Sigmoid colon (tissue), 7 donors: ENCODE results near the gene ADAMTS12. TPM values are rescaled to one million over a fixed set of nuclear protein-coding genes. Genes with fewer than 3 reads are reported as not detected.

Source experiments
- DNase-seq: peaks from one replicate; pipeline ENCODE4 v3.0.0-alpha.2; 2019
- H3K27ac ChIP-seq, 4 donors: fragments of 200-600 bp; sonication (generic); one replicate each; pipeline ENCODE4 v1.5.1; 2016 to 2019; ENCODE audit warnings: mild to moderate bottlenecking in 1 of 4
- H3K27me3 ChIP-seq, 3 donors: fragments of 200-600 bp; sonication (generic); one replicate each; pipeline ENCODE4 v1.5.1; 2019; ENCODE audit warnings: mild to moderate bottlenecking in 1 of 3
- H3K36me3 ChIP-seq, 4 donors: fragments of 200-600 bp; sonication (generic); one replicate each; pipeline ENCODE4 v1.5.1; 2016 to 2019
- H3K4me1 ChIP-seq, 4 donors: fragments of 200-600 bp; sonication (generic); one replicate each; pipeline ENCODE4 v1.5.1; 2017 to 2019
- H3K4me3 ChIP-seq, 4 donors: fragments of 200-600 bp; sonication (generic); one replicate each; pipeline ENCODE4 v1.5.1; 2017 to 2019; ENCODE audit warnings: mild to moderate bottlenecking in 2 of 4, moderate library complexity in 1 of 4
- H3K9me3 ChIP-seq, 4 donors: fragments of 200-600 bp in 3 of 4; sonication (generic) in 3 of 4; one replicate each; pipeline versions ENCODE4 v1.5.1 to v1.6.1; 2013 to 2019
- CTCF ChIP-seq, 4 experiments: fragments of 450-650 bp in 3 of 4; fragments of 200-600 bp in 1 of 4; IDR thresholded peaks; one replicate each; pipeline ENCODE4 v1.5.1; 2016 to 2019; ENCODE audit warnings: antibody characterized with exemption in 4 of 4, mild to moderate bottlenecking in 3 of 4, moderate library complexity in 2 of 4
- EP300 ChIP-seq, 4 donors: sonication (generic); formaldehyde crosslinking; IDR thresholded peaks; one replicate each; pipeline ENCODE4 v1.6.1; 2017; ENCODE audit warnings: antibody characterized with exemption in 4 of 4
- POLR2A ChIP-seq, 2 donors: fragments of 450-650 bp; IDR thresholded peaks; one replicate each; pipeline ENCODE4 v1.6.1; 2016; ENCODE audit warnings: antibody characterized with exemption in 2 of 2, mild to moderate bottlenecking in 2 of 2, moderate library complexity in 2 of 2
- POLR2AphosphoS5 ChIP-seq, 4 donors: sonication (generic); formaldehyde crosslinking; IDR thresholded peaks; one replicate each; pipeline ENCODE4 v1.6.1; 2017; ENCODE audit warnings: antibody characterized with exemption in 4 of 4
- WGBS, 2 donors: extraction: QIAGEN DNeasy Blood & Tissue Kit; methylation state at CpG; one replicate each; pipeline ENCODE4 v1.1.7; 2013; 5-methylcytosine and 5-hydroxymethylcytosine counted together
- intact Hi-C: fragments of 100-400 bp; cut with DNase I; formaldehyde crosslinking; loops from one replicate; pipeline ENCODE4 v1.15.1; 2023
- polyA plus RNA-seq, 3 donors: library from polyadenylated mRNA; stranded (reverse); fragments of 200-250 nt; gene quantifications; one replicate each; pipeline ENCODE4 v1.2.3, GENCODE V29; 2013
- total RNA-seq, 4 donors: library from RNA; depleted of rRNA; stranded (reverse); fragments of >200 nt; gene quantifications; one replicate each; pipeline ENCODE4 v1.1.0, GENCODE V29; 2016
- donor health status: healthy with polysubstance abuse.
- donor health status: Bipolar disorder and iron deficiency.
- donor health status: healthy.

Gene ADAMTS12
- total and polyA plus RNA-seq, 7 donors = 0.42 to 5.4 (median 2.7) TPM; not detected in 1

- no peak for TF ChIP-seq CTCF (IDR thresholded peaks at IDR 0.05)
- no peak for TF ChIP-seq POLR2AphosphoS5 (IDR thresholded peaks at IDR 0.05)
- no peak for TF ChIP-seq EP300 (IDR thresholded peaks at IDR 0.05)
- no peak for TF ChIP-seq POLR2A (IDR thresholded peaks at IDR 0.05)
Observed at GRCh38 chr5:33827018-33827707, 64.6 kb downstream of the ADAMTS12 start.

GRCh38 chr5:33824516-33825195 is 67.1 kb downstream of the ADAMTS12 start:
- TF ChIP-seq POLR2AphosphoS5 (IDR thresholded peaks at IDR 0.05) = no peak
- no peak for DNase-seq
- Histone ChIP-seq H3K27me3 (no peaks in the 10 kb centered on the region), H3K4me3 (no peak overlapping the region), H3K27ac (no peak overlapping the region), H3K9me3 (no peaks in the 10 kb centered on the region), H3K36me3 (no peaks in the 10 kb centered on the region), H3K4me1 (peaks cover 0 to 8% (median 4%) of the 10 kb centered on the region in 4 donors)
- WGBS, 2 donors = 71% methylated on average over 4 of the region's 4 CpGs
- intact Hi-C loops = no loop called here

More at GRCh38 chr5:33827018-33827707, 64.6 kb downstream of the ADAMTS12 start:
- no peak for DNase-seq
- H3K27me3 ChIP-seq = no peaks in the 10 kb centered on the region
- H3K9me3 ChIP-seq = no peaks in the 10 kb centered on the region
- intact Hi-C loops = no loop called here
- H3K27ac ChIP-seq = no peak overlapping the region
- peaks cover 0 to 8% (median 4%) of the 10 kb centered on the region in 4 donors for H3K4me1 ChIP-seq
- H3K36me3 ChIP-seq = no peaks in the 10 kb centered on the region
- 77 to 85% methylated on average over 7 of the region's 7 CpGs for WGBS, 2 donors
- no peak overlapping the region for H3K4me3 ChIP-seq

GRCh38 chr5:33817301-33817700 is 74.5 kb downstream of the ADAMTS12 start:
- DNase-seq = no peak
- Histone ChIP-seq H3K27ac (no peak overlapping the region), H3K27me3 (no peaks in the 10 kb centered on the region), H3K4me1 (no peaks in the 10 kb centered on the region), H3K9me3 (no peaks in the 10 kb centered on the region), H3K36me3 (no peaks in the 10 kb centered on the region), H3K4me3 (no peak overlapping the region)
- intact Hi-C loops = no loop called here
- TF ChIP-seq EP300 (IDR thresholded peaks at IDR 0.05) = no peak
- no peak for TF ChIP-seq CTCF (IDR thresholded peaks at IDR 0.05)
- no peak for TF ChIP-seq POLR2A (IDR thresholded peaks at IDR 0.05)
- no peak for TF ChIP-seq POLR2AphosphoS5 (IDR thresholded peaks at IDR 0.05)

GRCh38 chr5:33816791-33817190 is 75.0 kb downstream of the ADAMTS12 start:
- TF ChIP-seq POLR2A (IDR thresholded peaks at IDR 0.05) (no peak), POLR2AphosphoS5 (IDR thresholded peaks at IDR 0.05) (no peak), CTCF (IDR thresholded peaks at IDR 0.05) (no peak), EP300 (IDR thresholded peaks at IDR 0.05) (no peak)
- Histone ChIP-seq H3K4me1 (no peaks in the 10 kb centered on the region), H3K27ac (no peak overlapping the region), H3K36me3 (no peaks in the 10 kb centered on the region), H3K4me3 (no peak overlapping the region), H3K9me3 (no peaks in the 10 kb centered on the region), H3K27me3 (no peaks in the 10 kb centered on the region)
- DNase-seq = no peak
- 24 to 48% methylated on average over 1 of the region's 1 CpG for WGBS, 2 donors
- intact Hi-C loops = no loop called here

GRCh38 chr5:33812746-33813145 is 79.0 kb downstream of the ADAMTS12 start:
- intact Hi-C loops = no loop called here
- H3K27ac ChIP-seq = no peak overlapping the region
- TF ChIP-seq CTCF (IDR thresholded peaks at IDR 0.05) (no peak), POLR2A (IDR thresholded peaks at IDR 0.05) (no peak), EP300 (IDR thresholded peaks at IDR 0.05) (no peak), POLR2AphosphoS5 (IDR thresholded peaks at IDR 0.05) (no peak)
- 81 to 91% methylated on average over 4 of the region's 4 CpGs for WGBS, 2 donors
- H3K36me3 ChIP-seq = no peaks in the 10 kb centered on the region
- no peak overlapping the region for H3K4me3 ChIP-seq
- H3K9me3 ChIP-seq = no peaks in the 10 kb centered on the region
- DNase-seq = no peak
- no peaks in the 10 kb centered on the region for H3K27me3 ChIP-seq
- H3K4me1 ChIP-seq = no peaks in the 10 kb centered on the region
